Measurements from ENCODE around the gene KRT26.

KRT26 gene

DNA sequence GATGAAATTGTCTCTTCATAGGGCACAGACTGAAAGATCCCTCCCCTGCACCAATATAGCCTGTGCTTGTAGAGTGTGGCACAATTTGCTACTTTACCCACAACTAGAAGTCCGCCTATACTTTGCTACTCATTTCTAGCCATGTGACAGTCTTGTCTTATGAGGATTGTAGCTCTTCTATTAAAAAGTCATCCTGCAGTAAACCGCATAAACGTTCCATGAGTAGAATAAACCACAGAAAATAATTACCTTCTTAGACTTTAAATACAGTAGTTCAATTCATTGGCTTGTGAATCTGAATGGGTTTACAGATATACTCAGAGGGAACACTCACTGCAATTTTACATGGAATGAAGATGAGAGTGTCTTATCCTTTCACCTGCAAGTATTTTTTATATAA lies 6.0 kb upstream of the KRT26 start:
- peaks cover 22% of the 10 kb centered on the region for H3K27me3 Mint-ChIP-seq (ENCODE audit: low read depth, poor library complexity)
- TF ChIP-seq, protein P1, sequence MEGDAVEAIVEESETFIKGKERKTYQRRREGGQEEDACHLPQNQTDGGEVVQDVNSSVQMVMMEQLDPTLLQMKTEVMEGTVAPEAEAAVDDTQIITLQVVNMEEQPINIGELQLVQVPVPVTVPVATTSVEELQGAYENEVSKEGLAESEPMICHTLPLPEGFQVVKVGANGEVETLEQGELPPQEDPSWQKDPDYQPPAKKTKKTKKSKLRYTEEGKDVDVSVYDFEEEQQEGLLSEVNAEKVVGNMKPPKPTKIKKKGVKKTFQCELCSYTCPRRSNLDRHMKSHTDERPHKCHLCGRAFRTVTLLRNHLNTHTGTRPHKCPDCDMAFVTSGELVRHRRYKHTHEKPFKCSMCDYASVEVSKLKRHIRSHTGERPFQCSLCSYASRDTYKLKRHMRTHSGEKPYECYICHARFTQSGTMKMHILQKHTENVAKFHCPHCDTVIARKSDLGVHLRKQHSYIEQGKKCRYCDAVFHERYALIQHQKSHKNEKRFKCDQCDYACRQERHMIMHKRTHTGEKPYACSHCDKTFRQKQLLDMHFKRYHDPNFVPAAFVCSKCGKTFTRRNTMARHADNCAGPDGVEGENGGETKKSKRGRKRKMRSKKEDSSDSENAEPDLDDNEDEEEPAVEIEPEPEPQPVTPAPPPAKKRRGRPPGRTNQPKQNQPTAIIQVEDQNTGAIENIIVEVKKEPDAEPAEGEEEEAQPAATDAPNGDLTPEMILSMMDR (IDR thresholded peaks at IDR 0.05), result no peak
- no peak overlapping the region for H3K27ac Mint-ChIP-seq
- no peak for DNase-seq
- H3K4me3 Mint-ChIP-seq, result no peak overlapping the region
- peaks cover 7% of the 10 kb centered on the region for H3K4me1 Mint-ChIP-seq
- no peaks in the 10 kb centered on the region for H3K9me3 Mint-ChIP-seq
- H3K36me3 Mint-ChIP-seq (ENCODE audit: low read depth), result no peaks in the 10 kb centered on the region

DNA sequence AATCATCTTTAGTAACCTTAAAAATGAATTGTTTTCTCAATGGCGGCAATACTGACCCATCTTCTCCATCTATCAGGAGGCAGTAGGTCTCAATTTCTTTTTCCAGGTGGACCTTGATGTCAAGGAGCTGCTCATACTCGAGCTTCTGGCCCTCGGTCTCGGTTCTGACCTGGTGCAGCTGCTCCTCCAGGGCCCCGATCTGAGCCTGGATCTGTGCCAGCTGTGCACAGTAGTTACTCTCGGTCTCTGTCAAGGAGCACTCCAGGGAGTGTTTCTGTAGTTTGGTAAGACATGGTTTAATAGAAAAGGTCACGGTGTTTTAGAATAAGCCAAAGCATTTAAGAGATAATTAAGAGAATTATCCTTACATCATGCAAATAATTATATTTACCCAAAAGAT lies 5.5 kb upstream of the KRT26 start:
- H3K4me1 Mint-ChIP-seq, result peaks cover 7% of the 10 kb centered on the region
- no peak for DNase-seq
- H3K27ac Mint-ChIP-seq, result no peak overlapping the region
- peaks cover 25% of the 10 kb centered on the region for H3K27me3 Mint-ChIP-seq (ENCODE audit: low read depth, poor library complexity)
- no peaks in the 10 kb centered on the region for H3K36me3 Mint-ChIP-seq (ENCODE audit: low read depth)
- no peak overlapping the region for H3K4me3 Mint-ChIP-seq
- H3K9me3 Mint-ChIP-seq, result no peaks in the 10 kb centered on the region
- TF ChIP-seq, protein P1 (IDR thresholded peaks at IDR 0.05), result no peak

DNA sequence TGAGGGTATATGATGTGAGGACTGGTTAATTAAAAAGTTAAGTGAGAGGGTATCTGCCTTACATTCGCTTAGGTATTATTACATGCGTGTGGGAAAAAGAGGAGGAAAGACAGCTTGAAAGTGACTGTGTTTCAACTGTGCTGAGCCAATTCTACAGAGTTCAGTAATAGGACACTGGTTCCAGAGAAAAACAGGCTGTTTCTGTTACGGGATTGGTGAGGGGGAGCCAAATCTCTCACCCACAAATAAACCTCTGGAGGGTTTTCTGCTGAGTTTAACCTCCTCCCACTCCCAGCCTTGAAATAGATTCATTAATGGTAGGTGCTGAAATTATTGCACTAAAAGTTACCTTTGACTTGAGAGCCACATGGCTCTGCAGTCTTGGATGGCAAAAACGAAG lies 3.9 kb upstream of the KRT26 start:
- H3K9me3 Mint-ChIP-seq, result no peaks in the 10 kb centered on the region
- no peak overlapping the region for H3K27ac Mint-ChIP-seq
- DNase-seq, result no peak
- H3K27me3 Mint-ChIP-seq (ENCODE audit: low read depth, poor library complexity), result peaks cover 24% of the 10 kb centered on the region
- TF ChIP-seq, protein P1 (IDR thresholded peaks at IDR 0.05), result no peak
- no peaks in the 10 kb centered on the region for H3K36me3 Mint-ChIP-seq (ENCODE audit: low read depth)
- H3K4me3 Mint-ChIP-seq, result no peak overlapping the region
- peaks cover 7% of the 10 kb centered on the region for H3K4me1 Mint-ChIP-seq

DNA sequence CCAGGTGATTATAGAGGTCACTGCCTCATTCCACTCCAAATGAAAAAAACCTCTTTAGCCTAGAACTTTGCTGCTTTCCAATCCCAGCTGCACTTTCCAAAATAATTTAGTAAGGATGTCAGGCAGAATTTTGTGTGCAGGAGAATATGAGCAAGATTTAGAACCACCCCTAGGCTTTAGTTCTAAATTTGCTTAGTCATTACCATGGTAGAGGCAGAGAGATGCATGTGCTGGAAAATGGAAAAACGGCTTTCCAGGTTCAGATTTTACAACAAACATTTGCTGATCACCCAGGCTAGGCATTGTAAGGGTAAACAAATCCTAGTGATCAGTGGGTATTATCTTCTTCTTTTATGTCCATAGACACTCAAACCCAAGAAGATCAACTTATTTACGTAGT lies 6.3 kb downstream of the KRT26 start:
- H3K9me3 Mint-ChIP-seq, result peaks cover 41% of the 10 kb centered on the region
- H3K27me3 Mint-ChIP-seq (ENCODE audit: low read depth, poor library complexity), result peaks cover 2% of the 10 kb centered on the region
- no peak for DNase-seq
- no peak overlapping the region for H3K27ac Mint-ChIP-seq
- peaks cover under 1% of the 10 kb centered on the region for H3K36me3 Mint-ChIP-seq (ENCODE audit: low read depth)
- TF ChIP-seq, protein P1 (IDR thresholded peaks at IDR 0.05), result no peak
- no peak overlapping the region for H3K4me3 Mint-ChIP-seq
- H3K4me1 Mint-ChIP-seq, result no peaks in the 10 kb centered on the region

DNA sequence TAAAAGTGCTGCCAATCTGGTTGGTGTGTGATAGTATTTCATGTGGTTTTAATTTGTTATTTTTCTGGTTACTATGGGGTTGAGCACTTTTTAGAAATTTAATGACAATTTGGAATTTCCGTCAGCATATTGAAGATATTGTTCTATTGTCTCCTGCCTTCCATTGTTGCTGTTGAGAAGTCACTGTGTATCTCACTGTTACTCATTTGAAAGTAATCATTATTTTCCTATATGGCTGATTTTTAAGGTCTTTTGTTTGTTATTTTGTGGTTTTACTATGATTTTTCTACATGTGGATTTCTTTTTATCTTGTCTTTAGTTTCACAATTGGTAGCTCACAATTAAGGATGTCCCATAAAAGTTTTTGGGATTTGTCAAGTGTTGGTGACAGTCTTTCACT lies 8.2 kb downstream of the KRT26 start:
- no peak overlapping the region for H3K27ac Mint-ChIP-seq
- peaks cover 2% of the 10 kb centered on the region for H3K27me3 Mint-ChIP-seq (ENCODE audit: low read depth, poor library complexity)
- H3K4me3 Mint-ChIP-seq, result no peak overlapping the region
- no peaks in the 10 kb centered on the region for H3K4me1 Mint-ChIP-seq
- DNase-seq, result no peak
- H3K9me3 Mint-ChIP-seq, result peaks cover 60% of the 10 kb centered on the region
- TF ChIP-seq, protein P1 (IDR thresholded peaks at IDR 0.05), result no peak
- peaks cover 4% of the 10 kb centered on the region for H3K36me3 Mint-ChIP-seq (ENCODE audit: low read depth)

DNA sequence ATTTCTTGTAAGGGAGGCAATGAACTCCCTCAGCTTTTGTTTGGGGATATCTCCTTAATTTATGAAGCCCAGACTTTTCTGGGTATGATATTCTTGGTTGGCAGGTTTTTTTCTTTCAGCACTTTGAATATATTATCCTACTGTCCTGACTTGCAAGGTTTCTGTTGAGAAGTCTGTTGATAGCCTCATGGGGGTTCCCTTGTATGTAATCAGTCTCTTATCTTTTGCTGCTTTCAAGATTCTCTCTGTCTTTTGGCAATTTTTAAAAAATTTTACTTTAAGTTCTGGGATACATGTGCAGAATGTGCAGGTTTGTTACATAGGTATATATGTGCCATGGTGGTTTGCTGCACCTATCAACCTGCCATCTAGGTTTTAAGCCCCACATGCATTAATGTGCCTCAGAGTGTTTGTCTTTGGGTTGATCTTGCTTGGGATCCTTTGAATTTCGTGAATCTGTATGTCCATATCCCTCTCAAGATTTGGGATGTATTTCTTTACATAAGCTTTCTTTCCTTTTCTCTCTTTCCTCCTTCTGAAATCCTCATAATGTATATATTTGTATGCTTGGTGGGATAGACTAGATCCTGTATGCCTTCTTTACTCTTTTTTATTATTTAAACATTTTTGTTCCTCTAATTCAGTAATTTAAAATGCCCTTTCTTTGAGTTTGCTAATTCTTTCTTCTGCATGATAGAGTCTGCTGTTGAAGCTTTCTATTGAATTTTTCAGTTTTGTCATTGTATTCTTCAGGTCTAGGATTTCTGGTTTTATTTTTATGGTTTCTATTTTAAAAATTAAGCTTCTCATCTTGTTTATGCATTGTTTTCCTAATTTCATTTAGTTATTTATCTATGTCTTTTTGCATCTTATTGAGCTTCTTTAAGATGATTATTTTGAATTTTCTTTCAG lies 11.6 kb downstream of the KRT26 start:
- Mint-ChIP-seq H3K9me3 (peaks cover 76% of the 10 kb centered on the region), H3K27me3 (ENCODE audit: low read depth, poor library complexity) (peaks cover 9% of the 10 kb centered on the region), H3K4me3 (no peak overlapping the region), H3K4me1 (no peaks in the 10 kb centered on the region), H3K36me3 (ENCODE audit: low read depth) (peaks cover 4% of the 10 kb centered on the region), H3K27ac (no peak overlapping the region)
- TF ChIP-seq, protein P1 (IDR thresholded peaks at IDR 0.05), result no peak
- no peak for DNase-seq

All from nephron progenitor cell (in vitro differentiated cells).